ENCODE measurements around the gene JAG2.

JAG2 gene

DNA sequence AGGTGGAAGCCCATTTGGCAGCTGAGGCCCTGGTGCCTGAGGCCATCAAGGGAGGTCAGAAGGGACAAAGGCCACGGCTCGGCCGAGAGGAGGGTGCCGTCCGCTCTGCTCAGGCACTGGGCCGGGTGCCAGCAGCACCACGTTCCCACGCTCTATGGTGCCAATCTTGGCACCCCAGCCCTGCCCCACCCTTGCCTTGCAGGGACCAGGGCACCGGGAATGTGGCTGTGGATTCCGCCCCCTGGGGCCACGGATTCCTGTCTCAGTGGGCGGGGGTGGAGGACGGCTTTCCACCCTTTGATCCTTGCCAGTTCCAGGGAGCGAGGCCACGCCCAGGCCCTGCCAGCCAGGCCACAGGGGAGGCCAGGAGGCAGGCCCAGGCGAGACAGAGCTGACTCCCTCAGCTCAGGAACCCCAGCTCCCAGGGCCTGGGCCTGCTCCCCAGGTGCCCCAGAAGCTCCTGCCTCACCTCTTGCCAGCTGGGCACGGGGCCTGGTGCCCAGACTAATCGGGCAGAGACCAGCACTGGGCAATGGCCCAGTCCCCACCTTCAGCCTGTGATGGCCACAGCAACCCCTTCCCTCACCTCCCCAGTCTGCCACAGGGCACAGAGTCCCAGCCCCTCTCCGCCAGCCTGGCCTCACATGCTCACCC is 76.9 kb downstream of the JAG2 start:
- Histone ChIP-seq H3K9me3 (ENCODE audit: low read length) (no peaks in the 10 kb centered on the region), H3K9ac (ENCODE audit: low read length) (no peak overlapping the region), H3K36me3 (ENCODE audit: insufficient read depth, low read length) (no peaks in the 10 kb centered on the region), H3K4me3 (ENCODE audit: low read depth, low read length, poor library complexity, severe bottlenecking) (no peak overlapping the region), H3K9me2 (ENCODE audit: low read depth, low read length) (no peaks in the 10 kb centered on the region), H2AFZ (ENCODE audit: low read length) (no peak overlapping the region), H3F3A (ENCODE audit: insufficient read depth, low read length) (no peaks in the 10 kb centered on the region), H3K27ac (ENCODE audit: low read depth, low read length, poor library complexity, severe bottlenecking) (no peak overlapping the region), H3K27me3 (ENCODE audit: insufficient read depth, low read length) (0 out of 2 replicates have a peak, but pooled peaks cover 8% of the 10 kb centered on the region), H4K20me1 (ENCODE audit: insufficient read depth, low read length) (no peaks in the 10 kb centered on the region), H3K4me1 (ENCODE audit: insufficient read depth, low read length, severe bottlenecking) (no peaks in the 10 kb centered on the region), H3K4me2 (ENCODE audit: low read length) (no peak overlapping the region), H3K79me2 (ENCODE audit: insufficient read depth, low read length) (no peaks in the 10 kb centered on the region)
- no peak for TF ChIP-seq EZH2 (IDR thresholded peaks at IDR 0.05; ENCODE audit: borderline replicate concordance, low read length)
- no peak for TF ChIP-seq CTCF (IDR thresholded peaks at IDR 0.05; ENCODE audit: low read length)

DNA sequence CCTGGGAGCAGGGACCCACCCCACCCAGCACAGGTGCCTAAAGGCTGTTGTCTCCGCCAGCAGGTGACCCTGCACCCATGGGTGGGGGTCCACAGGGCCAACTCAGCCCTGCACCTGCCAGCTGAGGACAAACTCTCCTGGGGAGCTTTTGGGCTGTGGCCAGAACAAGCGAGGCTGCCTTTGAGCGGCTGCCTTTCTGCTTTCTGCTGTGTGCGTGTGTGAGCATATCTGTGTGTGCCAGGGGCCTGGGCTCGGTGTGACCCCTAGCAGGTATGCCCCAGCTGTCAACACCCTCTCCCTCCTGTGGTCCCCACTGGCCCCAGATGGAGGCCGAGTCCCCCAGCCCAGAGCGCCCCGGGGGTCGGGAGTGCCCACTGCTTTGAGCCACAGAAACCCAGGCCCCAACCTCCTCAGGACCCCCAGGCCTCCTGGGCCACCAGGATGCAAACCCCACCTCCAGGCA is 77.5 kb downstream of the JAG2 start:
- H4K20me1 ChIP-seq (ENCODE audit: insufficient read depth, low read length), result no peaks in the 10 kb centered on the region
- H3K27me3 ChIP-seq (ENCODE audit: insufficient read depth, low read length), result 0 out of 2 replicates have a peak, but pooled peaks cover 8% of the 10 kb centered on the region
- H3K79me2 ChIP-seq (ENCODE audit: insufficient read depth, low read length), result no peaks in the 10 kb centered on the region
- no peaks in the 10 kb centered on the region for H3F3A ChIP-seq (ENCODE audit: insufficient read depth, low read length)
- H2AFZ ChIP-seq (ENCODE audit: low read length), result no peak overlapping the region
- no peaks in the 10 kb centered on the region for H3K9me2 ChIP-seq (ENCODE audit: low read depth, low read length)
- no peak overlapping the region for H3K4me3 ChIP-seq (ENCODE audit: low read depth, low read length, poor library complexity, severe bottlenecking)
- no peak overlapping the region for H3K4me2 ChIP-seq (ENCODE audit: low read length)
- H3K27ac ChIP-seq (ENCODE audit: low read depth, low read length, poor library complexity, severe bottlenecking), result no peak overlapping the region
- H3K4me1 ChIP-seq (ENCODE audit: insufficient read depth, low read length, severe bottlenecking), result no peaks in the 10 kb centered on the region
- no peaks in the 10 kb centered on the region for H3K9me3 ChIP-seq (ENCODE audit: low read length)
- H3K36me3 ChIP-seq (ENCODE audit: insufficient read depth, low read length), result no peaks in the 10 kb centered on the region
- TF ChIP-seq EZH2 (IDR thresholded peaks at IDR 0.05; ENCODE audit: borderline replicate concordance, low read length), result no peak
- TF ChIP-seq CTCF (IDR thresholded peaks at IDR 0.05; ENCODE audit: low read length), result no peak
- no peak overlapping the region for H3K9ac ChIP-seq (ENCODE audit: low read length)
